Neuronal stem cell (in vitro differentiated cells): Measurements from ENCODE around the gene RGPD3.

Source experiments
- DNase-seq: peaks from one replicate; pipeline ENCODE4 v3.0.0-alpha.2; 2013; ENCODE audit warnings: low spot score
- H2AFZ ChIP-seq: one replicate; pipeline ENCODE4 v1.6.1; 2013; ENCODE audit warnings: mild to moderate bottlenecking, low read length, inconsistent platforms
- H2AK5ac ChIP-seq: 2 replicates; pipeline ENCODE4 v1.6.1; 2013; ENCODE audit warnings: low read depth, mild to moderate bottlenecking, inconsistent platforms, low read length, moderate library complexity, mixed read lengths
- H2BK120ac ChIP-seq: 2 replicates; pipeline ENCODE4 v1.6.1; 2013; ENCODE audit warnings: low read depth, mild to moderate bottlenecking, inconsistent platforms, low read length, moderate library complexity, mixed read lengths
- H2BK12ac ChIP-seq: one replicate; pipeline ENCODE4 v1.6.1; 2013; ENCODE audit warnings: low read length, inconsistent platforms
- H2BK15ac ChIP-seq: 2 replicates; pipeline ENCODE4 v1.6.1; 2013; ENCODE audit warnings: mild to moderate bottlenecking, low read length, inconsistent platforms, mixed read lengths
- H2BK5ac ChIP-seq: one replicate; pipeline ENCODE4 v1.6.1; 2013; ENCODE audit warnings: inconsistent platforms, mild to moderate bottlenecking, low read length, moderate library complexity
- H3K14ac ChIP-seq: one replicate; pipeline ENCODE4 v1.6.1; 2013; ENCODE audit warnings: low read length, inconsistent platforms
- H3K18ac ChIP-seq: 2 replicates; pipeline ENCODE4 v1.6.1; 2013; ENCODE audit warnings: low read length, inconsistent platforms
- H3K23ac ChIP-seq: 2 replicates; pipeline ENCODE4 v1.6.1; 2013; ENCODE audit warnings: low read depth, mild to moderate bottlenecking, mixed read lengths, low read length, inconsistent platforms; ENCODE audit not compliant: poor library complexity
- H3K27ac ChIP-seq: replicated peaks from 3 replicates; pipeline ENCODE4 v1.5.1; 2013; ENCODE audit warnings: low read length, inconsistent platforms
- H3K27me3 ChIP-seq, 3 experiments: 2 replicates each; pipeline ENCODE4 v1.6.1; 2013; ENCODE audit warnings: low read length in 3 of 3, mild to moderate bottlenecking in 2 of 3, inconsistent platforms in 1 of 3, low read depth in 1 of 3, mixed read lengths in 1 of 3, moderate library complexity in 1 of 3; ENCODE audit not compliant: control insufficient read depth in 3 of 3, insufficient read depth in 3 of 3
- H3K36me3 ChIP-seq, 2 donors: replicated peaks in 1 of 2; 2 replicates each; pipeline ENCODE4 v1.6.1; 2013; ENCODE audit warnings: low read length in 2 of 2; ENCODE audit not compliant: control insufficient read depth in 2 of 2, insufficient read depth in 2 of 2
- H3K4ac ChIP-seq: 2 replicates; pipeline ENCODE4 v1.6.1; 2013; ENCODE audit warnings: inconsistent platforms, mild to moderate bottlenecking, low read length, moderate library complexity
- H3K4me1 ChIP-seq, 2 donors: 1 replicate in 1 of 2; 2 replicates in 1 of 2; pipeline ENCODE4 v1.6.1; 2013; ENCODE audit warnings: low read length in 2 of 2, low read depth in 1 of 2; ENCODE audit not compliant: control insufficient read depth in 2 of 2, insufficient read depth in 1 of 2
- H3K4me2 ChIP-seq: one replicate; pipeline ENCODE4 v1.6.1; 2013; ENCODE audit warnings: mild to moderate bottlenecking, low read length, inconsistent platforms; ENCODE audit not compliant: insufficient read depth, poor library complexity, severe bottlenecking
- H3K4me3 ChIP-seq, 2 donors: 2 replicates each; pipeline ENCODE4 v1.5.1; 2013; ENCODE audit warnings: low read length in 2 of 2, mild to moderate bottlenecking in 2 of 2, inconsistent platforms in 1 of 2, moderate library complexity in 1 of 2
- H3K79me1 ChIP-seq: one replicate; pipeline ENCODE4 v1.6.1; 2013; ENCODE audit warnings: low read depth, mild to moderate bottlenecking, inconsistent platforms, low read length, moderate library complexity
- H3K9ac ChIP-seq: one replicate; pipeline ENCODE4 v1.6.1; 2013; ENCODE audit warnings: mild to moderate bottlenecking, low read depth, low read length, inconsistent platforms; ENCODE audit not compliant: poor library complexity
- H3K9me3 ChIP-seq, 2 donors: replicated peaks in 1 of 2; 2 replicates each; pipeline versions ENCODE3 to v1.6.1; 2013; ENCODE audit warnings: low read length in 2 of 2, mild to moderate bottlenecking in 2 of 2, inconsistent platforms in 1 of 2, low read depth in 1 of 2, mixed read lengths in 1 of 2, moderate library complexity in 1 of 2; ENCODE audit not compliant: control insufficient read depth in 2 of 2, insufficient read depth in 1 of 2
- H4K8ac ChIP-seq: one replicate; pipeline ENCODE4 v1.6.1; 2013; ENCODE audit warnings: low read depth, mild to moderate bottlenecking, inconsistent platforms, low read length, moderate library complexity
- H4K91ac ChIP-seq: one replicate; pipeline ENCODE4 v1.6.1; 2013; ENCODE audit warnings: low read length, low read depth, mild to moderate bottlenecking, inconsistent platforms; ENCODE audit not compliant: poor library complexity
- WGBS, 2 donors: extraction: QIAGEN DNeasy Blood & Tissue Kit; methylation state at CpG; one replicate each; pipeline ENCODE4 v1.1.7; 2013; ENCODE audit warnings: missing lambda C conversion rate in 2 of 2, mixed read lengths in 1 of 2; ENCODE audit not compliant: insufficient read length in 2 of 2, insufficient replicate concordance in 1 of 2; ENCODE audit errors: extremely low coverage in 2 of 2; 5-methylcytosine and 5-hydroxymethylcytosine counted together

Gene RGPD3

DNA sequence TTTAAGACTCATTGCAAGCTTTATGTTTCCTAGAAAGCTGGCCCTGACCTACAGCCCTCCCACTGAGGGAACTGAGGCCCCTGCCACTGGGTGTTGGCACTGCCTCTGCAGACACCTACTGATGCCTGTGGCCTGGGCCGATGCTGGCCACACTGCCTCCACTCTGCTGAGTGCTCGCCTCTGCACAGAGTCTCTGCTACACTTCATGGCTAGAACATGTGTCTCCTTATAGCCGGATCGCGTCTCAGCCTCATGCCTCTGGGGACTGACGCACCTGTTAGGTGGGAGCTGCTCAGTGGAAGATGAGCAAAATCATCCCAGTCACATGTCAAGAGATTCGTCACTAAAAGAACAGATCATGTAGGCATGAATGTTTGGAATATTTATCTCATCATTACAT lies 108.7 kb downstream of the RGPD3 start:
- Histone ChIP-seq H2BK12ac (no peak overlapping the region), H2AK5ac (no peak overlapping the region), H3K4ac (no peak overlapping the region), H3K9me3 (no peaks in the 10 kb centered on the region), H3K23ac (no peak overlapping the region), H3K18ac (no peak overlapping the region), H3K36me3 (no peaks in the 10 kb centered on the region), H3K4me2 (no peak overlapping the region), H2BK5ac (no peak overlapping the region), H3K79me1 (no peaks in the 10 kb centered on the region), H3K27me3 (no peaks in the 10 kb centered on the region), H2BK120ac (no peak overlapping the region), H3K14ac (no peak overlapping the region), H2AFZ (peak overlapping the region; percentile 11), H3K27ac (no peak overlapping the region), H4K8ac (no peak overlapping the region), H3K4me1 (peaks cover 0 to 2% of the 10 kb centered on the region in 2 donors), H3K9ac (no peak overlapping the region), H2BK15ac (no peak overlapping the region), H4K91ac (no peak overlapping the region), H3K4me3 (no peak overlapping the region)
- WGBS, 2 donors = no CpG with 5 or more reads among the region's 7 CpGs
- DNase-seq = no peak

DNA sequence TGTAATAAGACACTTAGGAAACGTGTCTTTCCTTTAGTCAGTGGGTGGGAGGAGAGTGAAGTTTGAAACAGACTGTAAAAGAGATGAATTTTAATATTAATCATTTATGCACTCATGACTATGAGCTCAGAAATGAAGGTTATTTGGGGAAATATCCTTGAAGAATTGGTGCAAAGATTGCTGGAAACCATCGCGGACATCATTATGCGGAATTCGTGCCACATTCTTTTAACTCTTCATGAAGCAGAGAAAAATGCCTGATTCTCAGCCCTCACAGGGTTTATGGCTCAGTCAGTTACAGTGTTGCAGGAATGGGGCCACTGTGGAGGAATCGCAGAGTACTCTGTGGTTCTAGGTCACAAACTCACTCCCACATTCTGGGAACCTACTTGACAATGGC lies 109.7 kb downstream of the RGPD3 start:
- no peaks in the 10 kb centered on the region for H3K79me1 ChIP-seq
- no peak overlapping the region for H3K9ac ChIP-seq
- no peak overlapping the region for H3K18ac ChIP-seq
- H2AFZ ChIP-seq = peak overlapping the region; percentile 11
- no peak overlapping the region for H2AK5ac ChIP-seq
- H4K91ac ChIP-seq = no peak overlapping the region
- H2BK15ac ChIP-seq = no peak overlapping the region
- H2BK12ac ChIP-seq = no peak overlapping the region
- H2BK5ac ChIP-seq = no peak overlapping the region
- H3K14ac ChIP-seq = no peak overlapping the region
- no peak overlapping the region for H3K4me3 ChIP-seq
- no CpG with 5 or more reads among the region's 6 CpGs for WGBS, 2 donors
- DNase-seq = no peak
- no peak overlapping the region for H3K27ac ChIP-seq
- H2BK120ac ChIP-seq = no peak overlapping the region
- H3K27me3 ChIP-seq = no peaks in the 10 kb centered on the region
- H3K9me3 ChIP-seq = no peaks in the 10 kb centered on the region
- no peak overlapping the region for H3K23ac ChIP-seq
- peaks cover 0 to 2% of the 10 kb centered on the region in 2 donors for H3K4me1 ChIP-seq
- no peaks in the 10 kb centered on the region for H3K36me3 ChIP-seq
- H3K4ac ChIP-seq = no peak overlapping the region
- no peak overlapping the region for H3K4me2 ChIP-seq
- H4K8ac ChIP-seq = no peak overlapping the region

DNA sequence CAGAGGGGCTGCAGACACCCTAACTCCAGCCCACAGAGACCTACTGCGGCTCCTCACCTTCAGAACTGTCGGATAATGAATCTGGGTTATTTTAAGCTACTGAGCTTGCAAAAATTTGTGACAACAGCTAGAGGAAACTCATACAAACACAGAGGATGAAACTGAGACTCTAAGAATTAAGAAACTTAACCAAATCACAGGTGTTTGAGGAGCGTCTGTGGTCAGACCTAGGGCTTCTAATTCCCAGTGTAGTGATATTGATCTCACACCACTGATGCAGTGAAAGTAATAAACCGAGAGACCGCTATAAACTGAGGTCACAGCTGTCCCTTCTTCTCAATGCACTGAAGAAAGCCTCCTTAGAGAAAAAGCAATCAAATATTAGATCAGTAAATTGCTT lies 110.1 kb downstream of the RGPD3 start:
- Histone ChIP-seq H3K27ac (no peak overlapping the region), H3K36me3 (no peaks in the 10 kb centered on the region), H3K4me3 (no peak overlapping the region), H3K4ac (no peak overlapping the region), H2BK15ac (no peak overlapping the region), H3K79me1 (no peaks in the 10 kb centered on the region), H3K23ac (no peak overlapping the region), H2BK5ac (no peak overlapping the region), H3K9me3 (no peaks in the 10 kb centered on the region), H3K14ac (no peak overlapping the region), H4K8ac (no peak overlapping the region), H2AK5ac (no peak overlapping the region), H3K18ac (no peak overlapping the region), H3K9ac (no peak overlapping the region), H3K4me2 (no peak overlapping the region), H4K91ac (no peak overlapping the region), H2BK12ac (no peak overlapping the region), H3K4me1 (peaks cover 0 to 2% of the 10 kb centered on the region in 2 donors), H3K27me3 (no peaks in the 10 kb centered on the region), H2BK120ac (no peak overlapping the region), H2AFZ (no peak overlapping the region)
- no peak for DNase-seq
- no CpG with 5 or more reads among the region's 5 CpGs for WGBS, 2 donors

DNA sequence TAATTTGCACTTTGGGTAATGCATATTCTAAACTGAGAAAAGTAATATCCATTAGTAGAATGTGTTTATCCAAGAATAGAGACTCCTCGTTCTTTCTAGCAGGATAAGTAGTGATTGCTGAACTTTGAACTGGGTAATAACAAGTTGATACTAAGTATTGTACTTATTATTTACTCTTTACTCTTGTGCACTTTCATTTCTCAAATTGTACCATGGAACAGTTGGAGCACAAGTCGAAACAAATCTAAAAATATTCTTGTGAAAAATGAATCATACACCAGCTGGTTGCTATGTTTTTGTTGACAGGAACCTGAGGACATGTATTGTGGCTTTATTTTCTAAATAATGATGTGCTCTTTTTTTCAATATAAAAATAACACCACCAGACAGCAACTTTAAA lies 111.9 kb downstream of the RGPD3 start:
- Histone ChIP-seq H3K27me3 (no peaks in the 10 kb centered on the region), H4K91ac (no peak overlapping the region), H3K4ac (no peak overlapping the region), H2BK120ac (no peak overlapping the region), H3K14ac (no peak overlapping the region), H3K9ac (no peak overlapping the region), H3K4me2 (no peak overlapping the region), H2AFZ (no peak overlapping the region), H4K8ac (no peak overlapping the region), H2AK5ac (no peak overlapping the region), H3K23ac (no peak overlapping the region), H3K18ac (no peak overlapping the region), H3K36me3 (no peaks in the 10 kb centered on the region), H3K79me1 (no peaks in the 10 kb centered on the region), H3K27ac (no peak overlapping the region), H3K4me3 (no peak overlapping the region), H2BK15ac (no peak overlapping the region), H2BK5ac (no peak overlapping the region), H3K4me1 (peaks cover 0 to 4% of the 10 kb centered on the region in 2 donors), H2BK12ac (no peak overlapping the region), H3K9me3 (no peaks in the 10 kb centered on the region)
- DNase-seq = no peak
- no CpG with 5 or more reads among the region's 2 CpGs for WGBS, 2 donors
